ENCODE measurements around the gene EDC4. TPM values are rescaled to one million over a fixed set of nuclear protein-coding genes. Genes with fewer than 3 reads are reported as not detected.

Gene EDC4, protein sequence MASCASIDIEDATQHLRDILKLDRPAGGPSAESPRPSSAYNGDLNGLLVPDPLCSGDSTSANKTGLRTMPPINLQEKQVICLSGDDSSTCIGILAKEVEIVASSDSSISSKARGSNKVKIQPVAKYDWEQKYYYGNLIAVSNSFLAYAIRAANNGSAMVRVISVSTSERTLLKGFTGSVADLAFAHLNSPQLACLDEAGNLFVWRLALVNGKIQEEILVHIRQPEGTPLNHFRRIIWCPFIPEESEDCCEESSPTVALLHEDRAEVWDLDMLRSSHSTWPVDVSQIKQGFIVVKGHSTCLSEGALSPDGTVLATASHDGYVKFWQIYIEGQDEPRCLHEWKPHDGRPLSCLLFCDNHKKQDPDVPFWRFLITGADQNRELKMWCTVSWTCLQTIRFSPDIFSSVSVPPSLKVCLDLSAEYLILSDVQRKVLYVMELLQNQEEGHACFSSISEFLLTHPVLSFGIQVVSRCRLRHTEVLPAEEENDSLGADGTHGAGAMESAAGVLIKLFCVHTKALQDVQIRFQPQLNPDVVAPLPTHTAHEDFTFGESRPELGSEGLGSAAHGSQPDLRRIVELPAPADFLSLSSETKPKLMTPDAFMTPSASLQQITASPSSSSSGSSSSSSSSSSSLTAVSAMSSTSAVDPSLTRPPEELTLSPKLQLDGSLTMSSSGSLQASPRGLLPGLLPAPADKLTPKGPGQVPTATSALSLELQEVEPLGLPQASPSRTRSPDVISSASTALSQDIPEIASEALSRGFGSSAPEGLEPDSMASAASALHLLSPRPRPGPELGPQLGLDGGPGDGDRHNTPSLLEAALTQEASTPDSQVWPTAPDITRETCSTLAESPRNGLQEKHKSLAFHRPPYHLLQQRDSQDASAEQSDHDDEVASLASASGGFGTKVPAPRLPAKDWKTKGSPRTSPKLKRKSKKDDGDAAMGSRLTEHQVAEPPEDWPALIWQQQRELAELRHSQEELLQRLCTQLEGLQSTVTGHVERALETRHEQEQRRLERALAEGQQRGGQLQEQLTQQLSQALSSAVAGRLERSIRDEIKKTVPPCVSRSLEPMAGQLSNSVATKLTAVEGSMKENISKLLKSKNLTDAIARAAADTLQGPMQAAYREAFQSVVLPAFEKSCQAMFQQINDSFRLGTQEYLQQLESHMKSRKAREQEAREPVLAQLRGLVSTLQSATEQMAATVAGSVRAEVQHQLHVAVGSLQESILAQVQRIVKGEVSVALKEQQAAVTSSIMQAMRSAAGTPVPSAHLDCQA (N-terminal part only)
- 39.8 and 50.3 TPM in 2 replicates for total RNA-seq

DNA sequence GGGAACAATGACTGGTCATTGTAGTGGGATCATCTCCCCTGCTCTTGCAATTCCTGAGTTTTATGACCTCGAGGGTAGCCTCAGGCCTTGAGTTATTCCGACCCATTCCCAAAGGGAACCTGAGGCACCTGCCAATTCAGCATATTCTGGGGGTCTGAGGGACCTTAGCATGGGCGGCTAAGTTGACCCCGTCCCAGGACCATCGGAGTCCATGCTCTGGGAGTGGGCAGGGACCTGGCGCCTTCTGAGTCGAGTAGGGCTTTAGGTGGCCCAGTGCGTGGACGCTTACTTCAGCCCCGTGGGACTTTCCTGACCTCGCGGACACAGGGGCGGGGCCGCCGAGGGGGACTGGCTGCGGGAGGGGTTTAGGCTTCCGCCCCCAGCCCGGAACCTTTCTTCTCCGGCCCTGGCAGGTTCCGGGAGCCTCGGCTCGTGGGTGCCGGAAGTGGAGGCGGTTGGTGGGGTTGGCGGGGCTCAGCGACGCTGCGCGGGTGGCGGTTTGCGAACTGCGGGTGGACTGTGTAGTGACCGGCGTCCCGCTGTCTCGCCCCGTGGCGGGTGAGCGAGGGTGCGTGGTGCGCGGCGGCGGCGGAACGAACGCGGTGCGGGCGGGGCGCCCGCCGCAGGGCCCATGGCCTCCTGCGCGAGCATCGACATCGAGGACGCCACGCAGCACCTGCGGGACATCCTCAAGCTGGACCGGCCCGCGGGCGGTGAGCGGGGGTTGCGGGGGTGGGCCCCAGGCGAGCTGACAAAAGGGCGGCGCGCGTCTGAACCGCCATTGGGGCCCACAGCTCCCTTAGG is at the start of gene EDC4:
TSS of gene EDC4 (plus strand) at position 422 of the 804 bp plus-strand sequence. CDS start at position 632, 210 bp downstream.

DNA sequence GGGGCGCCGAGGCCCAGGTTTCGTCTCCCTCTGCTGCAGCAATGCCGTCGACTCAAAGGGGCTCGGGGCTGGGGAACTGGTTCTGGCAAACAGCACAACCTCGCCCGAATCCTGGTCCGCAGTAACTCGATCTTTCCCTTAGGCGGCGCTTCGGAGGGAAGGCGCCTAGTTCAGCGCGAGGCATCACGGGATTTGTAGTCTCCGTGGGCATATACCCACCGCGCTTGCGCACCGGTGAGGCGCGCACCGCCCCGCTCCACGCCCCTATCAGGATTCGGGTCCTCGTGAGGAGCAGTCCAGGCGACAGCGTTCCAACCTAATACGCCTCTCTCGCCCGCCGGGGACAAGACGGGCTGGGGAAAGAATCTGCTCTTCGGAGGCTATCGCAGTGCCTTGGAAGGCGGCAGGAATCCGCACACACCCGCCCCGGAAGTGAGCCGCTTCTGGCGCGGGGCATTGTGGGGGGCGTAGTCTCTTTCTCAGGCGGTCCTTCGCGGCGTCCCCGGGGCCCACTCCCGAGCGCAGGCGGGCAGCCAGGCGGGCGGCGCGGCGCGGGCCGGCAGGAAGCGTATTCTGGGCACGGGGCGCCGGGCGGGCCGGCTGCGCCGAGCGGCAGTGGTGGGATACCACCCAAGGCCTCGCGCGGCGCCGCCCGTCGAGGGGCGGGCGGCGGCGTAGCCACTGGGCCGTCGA is 30.9 kb upstream of the EDC4 start, which contains the start of gene THAP11:
TSS of gene THAP11 (plus strand) at position 505 of the 693 bp plus-strand sequence. CDS start 235 bp downstream, outside the sequence.

DNA sequence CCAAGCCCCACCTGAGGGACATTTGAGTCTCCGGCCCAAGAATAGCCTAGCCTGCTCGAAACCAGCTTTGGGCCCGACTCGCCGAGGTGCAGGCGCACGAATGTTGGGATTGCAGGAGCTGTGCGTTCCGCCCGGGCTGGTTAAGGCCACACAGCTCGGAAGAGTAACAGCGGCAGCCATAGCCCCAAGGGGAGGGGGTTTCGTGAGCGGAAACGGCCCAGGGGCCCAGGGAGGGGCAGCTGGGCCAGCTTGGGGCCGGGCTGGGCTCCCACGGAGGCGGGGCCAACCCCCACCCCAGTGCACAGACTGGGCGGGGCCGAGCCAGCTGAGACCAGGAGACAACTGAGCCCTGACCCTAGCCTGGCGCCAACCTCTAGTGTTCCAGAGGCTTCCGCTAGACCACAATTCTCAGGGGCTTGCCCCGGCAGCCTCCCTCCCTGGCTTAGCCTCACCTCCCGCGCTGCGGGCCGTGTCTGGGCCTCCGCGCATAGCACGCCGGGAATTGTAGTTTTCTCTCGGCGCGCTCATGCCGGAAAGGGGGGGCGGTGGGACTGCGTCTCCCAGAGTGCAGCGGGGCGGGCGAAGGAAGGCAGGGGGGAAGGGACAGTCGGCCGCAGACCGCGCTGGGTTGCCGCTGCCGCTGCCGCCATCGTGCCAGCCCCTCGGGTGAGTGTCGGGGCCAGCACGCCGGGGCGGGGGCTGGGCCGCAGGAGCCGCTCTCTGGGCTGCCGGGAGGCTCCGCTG is 26.4 kb upstream of the EDC4 start, which contains the start of gene NUTF2:
TSS of gene NUTF2 (plus strand) at position 614 of the 744 bp plus-strand sequence. CDS start 18,198 bp downstream, outside the sequence.

DNA sequence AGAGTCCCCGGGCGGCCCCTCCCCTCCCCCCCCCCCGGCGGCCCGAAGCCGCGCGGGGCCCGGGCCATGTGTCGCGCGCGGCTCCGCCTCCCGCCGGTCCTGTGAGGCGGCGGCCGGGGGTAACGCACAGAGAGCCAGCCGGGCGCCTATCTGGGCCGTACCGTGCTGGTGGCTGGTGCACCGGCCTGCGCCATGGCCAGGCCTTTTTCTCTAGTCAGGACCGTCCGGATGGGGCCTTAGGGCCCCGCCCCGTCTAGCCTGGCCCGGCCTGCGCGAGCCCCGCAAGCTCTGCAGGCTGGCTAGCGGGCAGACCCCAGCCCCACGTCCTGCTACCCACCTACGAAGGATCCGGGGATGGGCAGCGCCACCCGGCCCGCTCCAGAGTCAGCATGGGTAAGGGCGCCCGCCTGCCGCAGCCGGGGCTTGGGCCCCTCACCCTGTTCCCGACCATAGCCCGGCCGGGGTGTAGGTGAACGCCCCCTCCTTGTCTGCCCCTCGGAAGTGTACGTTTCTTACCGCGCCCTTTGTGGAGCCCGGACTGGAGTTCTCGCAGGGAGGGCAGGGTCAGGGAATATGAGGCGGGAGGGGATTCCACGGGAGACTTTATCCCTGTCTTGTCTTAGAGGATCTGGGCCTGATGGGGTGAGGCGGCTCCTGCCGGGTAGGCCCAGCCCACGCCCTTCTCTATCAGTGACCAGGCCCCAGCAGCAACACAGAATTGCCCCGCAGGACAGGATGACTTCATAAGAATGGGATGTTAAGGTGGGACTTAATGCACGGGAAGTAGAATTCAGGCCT is 25.6 kb upstream of the EDC4 start, which contains the start of gene CENPT:
TSS of gene CENPT (minus strand) at position 630 of the 798 bp plus-strand sequence. CDS start 13,834 bp downstream, outside the sequence.

DNA sequence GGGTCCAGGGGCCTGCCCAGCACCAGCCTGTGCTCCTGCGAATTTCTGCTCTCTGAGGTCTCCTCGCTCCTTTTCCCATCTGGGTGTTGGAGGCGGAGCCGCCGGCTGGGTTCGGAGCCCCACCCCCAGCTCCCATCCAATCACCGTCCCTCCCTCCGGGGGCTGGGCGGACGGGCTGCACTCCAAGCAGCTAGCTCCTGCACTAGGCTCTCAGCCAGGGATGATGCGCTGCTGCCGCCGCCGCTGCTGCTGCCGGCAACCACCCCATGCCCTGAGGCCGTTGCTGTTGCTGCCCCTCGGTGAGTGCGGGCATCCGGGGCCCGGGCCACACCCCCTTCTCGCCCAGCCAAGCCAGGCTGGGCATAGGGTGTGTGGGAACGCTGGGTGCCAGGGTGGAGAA is 11.8 kb downstream of the EDC4 start, which contains the start of gene NRN1L:
TSS of gene NRN1L (plus strand) at position 202 of the 400 bp plus-strand sequence. CDS start at position 221, 19 bp downstream.

DNA sequence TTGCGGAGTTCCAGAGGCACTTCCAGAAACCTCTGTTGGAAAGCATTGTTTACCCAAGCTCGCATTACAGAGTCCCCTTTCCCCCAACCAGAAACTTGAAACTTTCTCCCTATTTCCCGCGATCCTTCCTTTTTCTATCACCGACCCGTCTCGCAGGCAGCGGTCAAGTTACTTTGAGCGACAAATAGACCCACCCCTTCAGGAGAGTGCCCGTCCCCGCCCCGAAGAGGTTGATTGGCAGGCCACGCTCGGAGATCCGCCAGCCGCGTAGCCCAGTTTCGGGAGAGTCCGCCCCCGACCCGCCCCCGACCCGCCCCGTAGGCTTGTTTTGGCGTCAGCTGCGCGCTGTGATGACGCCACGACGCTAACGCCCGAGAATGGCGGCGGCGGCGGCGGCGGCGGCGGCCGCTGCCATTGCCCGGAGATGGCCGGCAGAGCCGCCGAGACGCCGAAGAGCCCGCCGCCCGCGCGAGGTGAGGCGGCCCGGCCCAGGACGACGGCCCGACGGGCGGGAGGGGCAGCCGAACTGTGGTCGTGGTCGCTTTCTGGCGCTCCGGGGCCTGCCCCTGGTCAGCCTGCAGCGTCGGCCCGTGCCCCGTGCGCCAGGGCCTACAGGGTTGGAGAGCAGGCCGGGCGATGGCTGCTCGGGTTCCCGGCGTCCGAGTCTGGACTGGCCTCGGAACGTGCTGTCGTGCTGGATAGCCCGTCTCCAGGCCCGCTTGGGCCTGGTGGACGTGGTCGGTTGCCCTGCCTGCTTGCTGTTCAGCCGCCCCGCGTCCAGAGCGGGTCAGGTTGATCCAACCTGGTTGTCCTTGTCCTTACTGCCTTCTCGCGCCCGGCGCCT is 20.3 kb downstream of the EDC4 start, which contains the start of gene PSKH1:
TSS of gene PSKH1 (plus strand) at position 356 of the 844 bp plus-strand sequence. CDS start 15,496 bp downstream, outside the sequence.

Other genes with a start within 250 kb of the EDC4 start
- gene CARMIL2, start 227.9 kb upstream of the EDC4 start, total RNA-seq, result 0.32 and 2.7 TPM in 2 replicates
- 18.2 and 20.5 TPM in 2 replicates for gene ACD, start 212.8 kb upstream of the EDC4 start, total RNA-seq
- 1.6 and 5.3 TPM in 2 replicates for gene PARD6A, start 212.1 kb upstream of the EDC4 start, total RNA-seq
- 14.7 and 24.0 TPM in 2 replicates for gene ENKD1, start 206.3 kb upstream of the EDC4 start, total RNA-seq
- 3.5 and 6.8 TPM in 2 replicates for gene C16orf86, start 206.2 kb upstream of the EDC4 start, total RNA-seq
- 29.9 and 47.0 TPM in 2 replicates for gene GFOD2, start 153.7 kb upstream of the EDC4 start, total RNA-seq
- 3.6 TPM in 2 replicates for gene RANBP10, start 66.5 kb upstream of the EDC4 start, total RNA-seq
- 0.32 TPM in 1 of 2 replicates, not detected in the other for gene TSNAXIP1, start 66.2 kb upstream of the EDC4 start, total RNA-seq
- 38.7 and 72.5 TPM in 2 replicates for gene THAP11, start 30.7 kb upstream of the EDC4 start, total RNA-seq
- 67.0 and 256 TPM in 2 replicates for gene NUTF2, start 26.1 kb upstream of the EDC4 start, total RNA-seq
- gene CENPT, start 25.4 kb upstream of the EDC4 start, total RNA-seq, result 28.6 and 29.6 TPM in 2 replicates
- not detected in 2 replicates for gene NRN1L, start 11.8 kb downstream of the EDC4 start, total RNA-seq
- gene PSKH1, start 20.2 kb downstream of the EDC4 start, total RNA-seq, result 10.7 and 19.1 TPM in 2 replicates
- 0.32 and 0.61 TPM in 2 replicates for gene CTRL, start 58.8 kb downstream of the EDC4 start, total RNA-seq
- gene PSMB10, start 63.8 kb downstream of the EDC4 start, total RNA-seq, result 60.4 and 85.9 TPM in 2 replicates
- gene LCAT, start 71.1 kb downstream of the EDC4 start, total RNA-seq, result 1.3 and 2.6 TPM in 2 replicates
- gene SLC12A4, start 95.6 kb downstream of the EDC4 start, total RNA-seq, result 36.4 and 40.0 TPM in 2 replicates
- not detected in 2 replicates for gene DPEP3, start 107.4 kb downstream of the EDC4 start, total RNA-seq
- 1.1 TPM in 1 of 2 replicates, not detected in the other for gene DPEP2, start 126.4 kb downstream of the EDC4 start, total RNA-seq
- gene DPEP2NB, start 142.9 kb downstream of the EDC4 start, total RNA-seq, result not detected in 2 replicates
- gene DDX28, start 150.2 kb downstream of the EDC4 start, total RNA-seq, result 14.4 and 20.5 TPM in 2 replicates
- gene DUS2, start 150.2 kb downstream of the EDC4 start, total RNA-seq, result 23.4 and 27.5 TPM in 2 replicates
- gene NFATC3, start 212.3 kb downstream of the EDC4 start, total RNA-seq, result 7.8 and 10.3 TPM in 2 replicates